CD4-positive, alpha-beta T cell treated with Interleukin-6 at 100 ng/mL for 8 hours (primary cell): ENCODE data around the gene ALG1L2.
"Not testable (repeated sequence)": the region's sequence is repeated elsewhere in the genome, so short reads cannot be mapped to it uniquely, and the experiment has no call there.

ENCODE experiments used
- DNase-seq: peaks from one replicate; pipeline ENCODE4 v3.0.0-alpha.2; 2020; ENCODE audit warnings: mixed read lengths, low spot score

The ALG1L2 gene

DNA sequence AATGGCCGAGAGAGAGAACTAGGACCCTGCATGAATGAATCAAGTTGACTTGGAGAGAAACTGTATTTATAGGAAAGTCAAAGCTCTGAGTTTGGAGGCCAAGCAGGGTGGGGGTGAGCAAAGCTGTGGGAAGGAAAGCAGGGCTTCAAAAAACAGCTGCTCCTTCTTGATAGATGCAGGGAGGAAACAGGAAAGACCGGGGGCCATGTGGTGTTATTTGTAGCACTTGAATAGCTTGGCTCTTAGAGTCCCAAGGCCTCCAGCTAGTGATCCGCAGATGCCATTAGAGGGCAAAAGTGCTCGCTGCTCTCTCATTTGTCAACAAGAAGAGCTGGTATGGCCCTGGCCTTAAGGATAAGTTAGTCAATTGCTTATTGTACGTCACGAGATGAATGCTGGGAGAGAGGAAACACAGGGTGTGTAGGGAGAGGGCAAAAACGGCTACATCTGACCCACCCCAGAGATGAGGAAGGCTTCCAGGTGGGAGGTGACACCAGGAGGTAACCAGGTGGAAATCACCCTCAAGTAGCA, at the start of gene ALG1L2:
ALG1L2 (plus strand) TSS at position 481 of the 531 bp plus-strand sequence. CDS start 186 bp downstream, outside the sequence.
- DNase-seq = no peak

- not testable (repeated sequence) for DNase-seq
Measured at GRCh38 chr3:130037126-130037815, 44.4 kb upstream of the ALG1L2 start.

DNA sequence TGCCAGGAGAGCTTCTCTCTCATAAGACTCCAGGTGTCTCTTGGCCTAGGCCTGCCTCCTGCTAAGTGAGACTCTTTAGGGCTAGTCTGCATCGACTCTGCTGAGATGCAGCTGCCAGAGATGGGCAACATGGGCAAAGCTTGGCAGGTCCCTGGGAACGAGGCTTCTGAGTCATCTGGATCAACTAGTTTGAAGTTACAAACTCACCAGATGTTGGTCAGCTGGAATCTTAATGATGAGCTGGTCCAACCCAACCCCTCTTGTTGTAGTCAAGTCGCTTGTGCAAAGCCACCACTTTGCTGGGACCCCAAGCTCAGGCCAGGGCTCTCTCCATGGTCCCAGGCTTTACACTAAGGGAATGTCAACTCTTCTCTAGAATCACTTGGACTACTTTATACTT, 38.9 kb upstream of the ALG1L2 start:
- DNase-seq = not testable (repeated sequence)

DNA sequence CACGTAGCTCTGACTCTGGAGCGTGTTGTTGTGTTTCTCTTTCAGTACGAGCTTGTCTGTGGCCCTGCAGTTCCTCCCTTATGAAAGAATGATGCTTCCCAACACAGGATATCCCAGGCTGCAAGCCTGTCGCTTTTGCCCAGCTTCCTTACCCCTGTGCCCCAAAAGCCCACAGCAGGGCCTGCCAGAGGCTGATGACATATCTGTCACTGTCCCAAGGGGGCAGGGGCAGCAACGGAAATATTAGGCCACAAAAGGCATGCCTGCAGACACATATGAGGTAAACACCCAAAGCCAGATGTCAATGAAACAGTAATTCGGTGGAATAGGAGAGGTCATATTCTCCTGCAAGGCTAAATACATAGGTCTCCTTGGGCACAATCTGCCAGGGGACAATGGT, 38.0 kb upstream of the ALG1L2 start:
- not testable (repeated sequence) for DNase-seq

DNA sequence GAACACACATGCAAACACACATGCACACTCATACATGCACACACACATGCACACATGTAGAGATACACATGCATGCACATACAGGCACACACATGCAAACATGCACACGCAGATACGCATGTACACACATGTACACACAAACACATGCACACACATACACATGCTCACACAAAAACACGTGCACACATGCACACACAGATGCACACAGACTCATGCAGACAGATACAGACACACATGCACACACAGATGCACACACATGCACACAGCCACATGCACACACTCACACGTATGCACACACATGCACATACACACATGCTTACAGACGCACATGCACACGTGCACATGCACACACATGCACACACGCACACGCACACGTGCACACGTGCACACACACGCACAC, 37.3 kb upstream of the ALG1L2 start:
- no peak for DNase-seq

GRCh38 chr3:130048726-130049125, 32.9 kb upstream of the ALG1L2 start:
- no peak for DNase-seq

- not testable (repeated sequence) for DNase-seq
Measured at GRCh38 chr3:130052366-130052765, 29.3 kb upstream of the ALG1L2 start.

GRCh38 chr3:130052965-130053364, 28.7 kb upstream of the ALG1L2 start:
- not testable (repeated sequence) for DNase-seq

DNA sequence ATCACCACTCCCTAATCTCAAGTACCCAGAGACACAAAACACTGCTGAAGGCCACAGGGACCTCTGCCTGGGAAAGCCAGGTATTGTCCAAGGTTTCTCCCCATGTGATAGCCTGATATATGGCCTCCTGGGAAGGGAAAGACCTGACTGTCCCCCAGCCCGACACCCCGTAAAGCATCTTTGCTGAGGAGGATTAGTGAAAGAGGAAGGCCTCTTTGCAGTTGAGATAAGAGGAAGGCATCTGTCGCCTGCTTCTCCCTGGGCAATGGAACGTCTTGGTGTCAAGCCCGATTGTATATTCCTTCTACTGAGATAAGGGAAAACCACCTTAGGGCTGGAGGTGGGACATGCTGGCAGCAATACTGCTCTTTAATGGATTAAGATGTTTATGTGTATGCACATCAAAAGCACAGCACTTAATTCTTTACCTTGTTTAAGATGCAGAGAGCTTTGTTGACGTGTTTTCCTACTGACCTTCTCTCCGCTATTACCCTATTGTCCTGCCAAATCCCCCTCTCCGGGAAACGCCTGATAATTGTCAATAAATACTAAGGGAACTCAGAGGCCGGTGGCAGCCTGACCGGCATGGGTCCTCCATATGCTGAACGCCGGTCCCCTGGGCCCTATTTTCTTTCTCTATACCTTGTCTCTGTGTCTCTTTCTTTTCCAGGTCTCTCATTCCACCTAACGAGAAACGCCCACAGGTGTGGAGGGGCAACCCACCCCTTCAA, 23.9 kb upstream of the ALG1L2 start:
- not testable (repeated sequence) for DNase-seq

GRCh38 chr3:130058267-130058657, 23.4 kb upstream of the ALG1L2 start:
- DNase-seq = not testable (repeated sequence)

DNA sequence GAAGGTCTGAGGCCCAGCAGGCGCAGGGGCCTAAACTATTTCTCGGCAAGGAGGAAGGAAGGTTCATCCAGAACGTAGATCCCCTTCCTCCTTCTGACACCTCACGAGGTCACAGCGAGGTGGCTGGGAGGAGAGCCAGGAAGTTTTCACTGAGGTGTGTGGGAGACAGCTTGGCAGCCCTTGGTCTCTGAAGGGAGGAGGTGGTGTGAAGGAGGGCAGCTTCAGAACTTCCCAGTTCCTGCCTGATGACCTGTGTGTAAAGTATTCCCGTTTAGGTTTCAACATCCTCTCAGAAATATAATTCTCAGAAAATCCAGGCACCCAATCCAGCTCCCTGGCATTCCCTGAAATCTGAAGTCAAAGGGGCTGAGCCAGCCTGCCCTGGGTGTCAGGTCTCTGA, 22.9 kb upstream of the ALG1L2 start:
- DNase-seq = not testable (repeated sequence)

DNA sequence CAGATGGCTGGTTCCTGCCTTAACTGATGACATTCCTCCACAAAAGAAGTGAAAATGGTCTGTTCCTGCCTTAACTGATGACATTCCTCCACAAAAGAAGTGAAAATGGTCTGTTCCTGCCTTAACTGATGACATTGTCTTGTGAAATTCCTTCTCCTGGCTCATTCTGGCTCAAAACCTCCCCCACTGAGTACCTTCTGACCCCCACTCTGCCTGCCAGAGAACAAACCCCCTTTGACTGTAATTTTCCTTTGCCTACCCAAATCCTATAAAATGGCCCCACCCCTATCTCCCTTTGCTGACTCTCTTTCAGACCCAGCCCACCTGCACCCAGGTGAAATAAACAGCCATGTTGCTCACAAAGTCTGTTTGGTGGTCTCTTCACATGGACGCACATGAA, 22.5 kb upstream of the ALG1L2 start:
- DNase-seq = not testable (repeated sequence)

- DNase-seq = no peak
Measured at GRCh38 chr3:130073582-130073981, 8.0 kb upstream of the ALG1L2 start.

DNA sequence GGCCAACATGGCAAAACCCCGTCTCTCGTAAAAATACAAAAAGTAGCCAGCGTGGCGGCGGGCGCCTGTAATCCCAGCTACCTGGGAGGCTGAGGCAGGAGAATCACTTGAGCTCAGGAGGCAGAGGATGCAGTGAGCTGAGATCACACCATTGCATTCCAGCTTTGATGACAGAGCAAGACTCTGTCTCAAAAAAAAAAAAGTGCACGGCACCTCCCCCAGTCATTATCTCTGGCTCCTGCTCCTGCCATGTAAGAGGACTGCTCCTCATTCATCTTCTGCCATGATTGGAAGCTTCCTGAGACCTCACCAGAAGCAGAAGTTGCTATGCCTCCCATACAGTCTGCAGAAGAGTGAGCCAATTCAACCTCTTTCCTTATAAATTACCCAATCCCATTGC, 4.0 kb upstream of the ALG1L2 start:
- no peak for DNase-seq

DNA sequence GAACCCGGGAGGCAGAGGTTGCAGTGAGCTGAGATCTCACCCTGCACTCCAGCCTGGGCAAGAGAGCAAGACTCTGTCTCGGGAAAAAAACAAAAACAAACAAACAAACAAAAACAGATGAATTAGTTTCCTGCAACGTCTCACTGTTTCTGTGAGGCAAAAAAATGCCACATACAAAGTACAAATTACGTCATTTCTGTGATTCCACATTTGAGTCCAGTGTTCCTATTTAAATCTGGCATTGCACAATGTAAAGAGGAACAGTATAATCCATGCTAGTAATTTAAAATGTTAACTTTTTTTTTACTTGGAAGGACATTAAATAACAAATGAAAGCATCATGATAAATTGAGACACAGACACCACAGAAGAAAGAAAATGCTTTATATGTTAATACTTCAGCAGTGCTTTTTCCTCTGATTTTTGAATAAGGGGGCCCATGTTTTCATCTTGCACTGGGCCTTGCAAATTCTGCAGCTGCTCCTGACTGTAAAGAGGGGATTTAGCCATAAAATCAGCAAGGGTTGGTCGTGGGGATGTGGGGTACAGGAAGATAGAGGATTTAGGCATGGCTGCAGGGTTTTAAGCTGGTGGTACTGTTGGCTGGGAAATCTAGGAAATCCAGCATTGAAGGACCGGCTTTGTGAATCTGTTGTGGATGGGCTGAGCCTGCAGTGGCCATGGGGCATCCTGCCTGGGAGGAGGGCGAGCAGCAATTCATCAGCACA, 1.9 kb downstream of the ALG1L2 start:
- DNase-seq = not testable (repeated sequence)

- DNase-seq = no peak
Measured at GRCh38 chr3:130084436-130084980, 2.9 kb downstream of the ALG1L2 start.

GRCh38 chr3:130085881-130086280, 4.2 kb downstream of the ALG1L2 start:
- no peak for DNase-seq

DNA sequence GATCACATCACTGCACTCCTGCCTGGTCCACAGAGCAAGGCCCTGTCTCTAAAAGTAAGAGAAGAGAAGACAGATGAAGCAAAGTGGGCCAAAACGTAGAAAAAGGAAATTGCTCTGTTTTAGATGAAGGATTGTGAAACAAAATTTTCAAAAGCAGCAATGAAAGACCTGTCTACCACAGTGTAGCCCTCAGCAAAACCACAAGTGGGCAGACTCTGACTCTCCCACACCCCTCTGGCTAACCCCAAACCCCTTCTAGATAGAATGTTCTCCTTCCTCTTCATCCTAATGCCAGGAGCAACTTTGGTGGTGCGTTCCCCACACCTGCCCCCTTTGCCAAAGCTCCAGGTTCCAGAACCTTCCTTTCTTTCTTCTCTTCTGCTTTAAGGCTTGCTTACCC, 5.0 kb downstream of the ALG1L2 start:
- not testable (repeated sequence) for DNase-seq

DNA sequence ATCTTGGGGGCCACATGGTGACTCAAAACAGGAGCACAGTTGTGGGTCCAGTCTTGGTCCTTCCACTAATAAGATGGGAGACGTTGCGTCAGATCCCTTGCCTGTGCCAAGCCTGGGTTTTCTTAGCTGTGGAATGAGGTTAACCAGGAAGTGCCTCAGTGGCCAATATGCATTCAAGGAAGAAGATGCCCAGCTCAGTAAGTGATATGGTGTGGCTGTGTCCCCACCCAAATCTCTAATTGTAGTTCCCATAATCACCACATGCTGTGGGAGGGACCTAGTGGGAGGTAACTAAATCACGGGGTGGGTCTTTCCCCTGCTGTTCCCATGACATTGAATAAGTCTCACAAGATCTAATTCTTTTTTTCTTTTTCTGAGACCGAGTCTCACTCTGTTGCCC, 6.4 kb downstream of the ALG1L2 start:
- DNase-seq = no peak

DNA sequence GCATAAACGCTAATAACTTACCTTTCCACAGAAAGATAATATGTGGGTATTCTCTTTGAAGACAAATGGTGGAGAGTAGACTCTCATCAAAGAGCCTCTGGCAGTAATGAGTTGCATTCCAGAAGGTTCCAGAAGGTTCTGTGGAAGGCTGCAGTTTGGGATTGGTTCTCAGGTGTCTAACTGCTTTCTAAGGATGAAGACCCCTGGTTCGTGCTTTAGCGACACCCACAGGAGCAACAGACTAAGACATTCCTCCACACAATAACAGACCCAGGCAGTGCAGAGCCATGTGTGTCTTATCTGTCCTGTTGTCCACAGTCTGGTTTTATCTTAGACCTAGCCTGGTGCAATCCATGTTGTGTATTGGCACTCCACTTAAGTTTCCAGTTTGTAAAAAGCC, 9.1 kb downstream of the ALG1L2 start:
- DNase-seq = not testable (repeated sequence)

DNA sequence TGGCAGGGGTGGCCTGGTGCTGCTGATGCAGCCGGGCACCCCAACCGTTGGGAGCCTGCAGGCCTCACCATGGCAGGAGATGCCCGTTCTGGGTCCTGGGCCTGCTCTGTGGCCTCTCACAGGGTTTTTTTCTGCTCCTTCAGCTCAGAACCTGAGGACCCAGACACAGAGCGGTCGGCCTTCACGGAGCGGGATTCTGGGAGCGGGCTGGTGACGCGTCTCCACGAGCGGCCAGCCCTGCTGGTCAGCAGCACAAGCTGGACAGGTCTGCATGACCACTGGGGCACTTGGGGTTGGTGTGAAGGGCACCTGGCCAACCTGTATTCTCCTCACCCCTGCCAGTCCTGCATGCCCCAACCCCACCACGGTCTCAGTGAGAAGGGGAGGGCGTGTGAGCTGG, 10.3 kb downstream of the ALG1L2 start:
- no peak for DNase-seq

- DNase-seq = no peak
Measured at GRCh38 chr3:130093741-130094391, 12.2 kb downstream of the ALG1L2 start.
